HG03196 (cell line): ENCODE results near the gene BMPR1B.
"Not testable (repeated sequence)": the region's sequence is repeated elsewhere in the genome, so short reads cannot be mapped to it uniquely, and the experiment has no call there.

Source experiments
- ATAC-seq: cut with Tn5 transposase; IDR thresholded peaks from one replicate; pipeline ENCODE4 v1.9.1; 2021; ENCODE audit not compliant: unreplicated experiment

Gene BMPR1B

GRCh38 chr4:95124906-95125504 is 367.2 kb downstream of the BMPR1B start:
- ATAC-seq: no peak

- ATAC-seq: no peak
Measured at GRCh38 chr4:95129031-95129430, 371.3 kb downstream of the BMPR1B start.

GRCh38 chr4:95129821-95130311 is 372.1 kb downstream of the BMPR1B start:
- ATAC-seq: no peak

- ATAC-seq: not testable (repeated sequence)
Measured at GRCh38 chr4:95134016-95134415, 376.3 kb downstream of the BMPR1B start.

DNA sequence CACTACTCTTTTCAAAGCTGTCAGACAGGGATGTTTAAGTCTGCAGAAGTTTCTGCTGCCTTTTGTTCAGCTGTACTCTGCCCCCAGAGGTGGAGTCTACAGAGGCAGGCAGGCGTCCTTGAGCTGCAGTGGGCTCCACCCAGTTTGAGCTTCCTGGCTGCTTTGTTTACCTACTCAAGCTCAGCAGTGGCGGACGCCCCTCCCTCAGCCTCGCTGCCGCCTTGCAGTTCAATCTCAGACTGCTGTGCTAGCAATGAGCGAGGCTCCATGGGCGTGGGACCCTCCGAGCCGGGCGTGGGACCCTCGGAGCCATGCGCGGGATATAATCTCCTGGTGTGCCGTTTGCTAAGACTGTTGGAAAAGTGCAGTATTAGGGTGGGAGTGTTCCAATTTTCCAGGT is 381.7 kb downstream of the BMPR1B start:
- not testable (repeated sequence) for ATAC-seq

GRCh38 chr4:95141361-95141760 is 383.6 kb downstream of the BMPR1B start:
- no peak for ATAC-seq

- ATAC-seq: no peak
Measured at GRCh38 chr4:95142932-95143331, 385.2 kb downstream of the BMPR1B start.

DNA sequence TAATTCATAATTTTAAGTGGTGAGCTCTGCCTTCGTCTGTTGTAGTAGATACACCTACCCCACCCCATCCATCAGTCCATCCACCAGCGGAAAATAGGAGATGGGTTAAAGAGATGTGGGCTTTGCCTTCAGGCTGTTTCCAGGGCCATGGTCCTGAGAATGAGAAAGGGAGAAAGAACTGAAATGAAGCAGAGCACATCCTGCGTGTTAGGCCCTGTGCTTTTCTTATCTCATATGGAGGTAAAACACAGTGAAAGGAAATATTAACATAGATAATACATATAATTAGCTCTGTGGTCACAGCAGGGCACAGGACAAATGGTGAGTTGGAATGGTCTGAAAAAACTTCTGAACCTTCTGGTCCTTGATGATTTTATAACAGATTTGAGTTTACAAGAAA is 393.5 kb downstream of the BMPR1B start:
- no peak for ATAC-seq

DNA sequence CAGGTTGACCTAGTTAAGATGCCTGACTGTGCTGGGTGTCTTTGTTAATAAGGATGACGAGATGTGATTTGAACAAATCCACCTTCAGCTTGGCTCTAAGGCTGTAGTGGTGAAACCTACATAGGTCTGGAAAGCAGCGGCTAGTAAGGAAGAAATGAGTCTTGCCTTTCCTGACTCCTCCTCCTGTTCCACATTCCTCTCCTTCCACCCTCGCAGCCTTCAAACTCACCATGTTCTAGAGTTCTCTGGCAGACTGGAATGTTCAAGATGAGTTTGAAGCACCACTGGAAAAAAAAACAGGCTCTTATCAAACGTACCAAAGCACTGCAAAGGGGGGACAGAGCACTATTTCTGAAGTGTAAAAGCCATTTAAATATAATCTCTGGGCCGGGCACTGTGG is 395.4 kb downstream of the BMPR1B start:
- ATAC-seq: no peak

DNA sequence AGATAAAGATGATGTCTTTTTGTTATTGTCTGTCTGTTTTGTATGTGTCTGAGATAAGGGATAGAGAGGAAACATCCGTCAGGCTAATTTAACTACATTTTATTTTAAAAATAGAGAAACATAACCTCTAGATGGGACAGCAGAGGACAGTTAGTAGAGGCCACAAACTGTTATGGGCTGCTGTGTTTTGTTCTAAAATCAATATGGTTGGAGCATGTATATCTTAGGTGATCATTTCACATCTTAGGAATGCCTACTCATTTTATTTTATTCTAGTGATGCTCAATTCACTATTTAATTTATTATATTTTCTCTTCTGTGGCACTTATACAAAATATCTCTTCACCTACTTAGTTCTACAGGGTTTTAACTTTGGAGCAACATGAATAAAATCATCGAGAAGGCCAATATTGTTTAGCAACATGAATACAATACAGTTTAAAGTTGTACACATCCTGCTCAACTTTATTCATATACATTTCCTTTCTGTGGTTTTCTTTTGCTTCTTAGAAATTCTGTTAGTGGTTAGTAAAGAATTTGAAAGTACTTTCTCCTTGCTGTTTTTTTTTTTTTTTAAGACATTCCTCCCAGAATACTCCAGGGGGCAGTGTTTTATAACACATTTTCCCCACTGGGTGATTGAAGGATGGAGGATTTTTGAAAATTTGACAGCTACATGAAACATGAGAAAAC is 398.1 kb downstream of the BMPR1B start:
- ATAC-seq: peak; percentile 60

DNA sequence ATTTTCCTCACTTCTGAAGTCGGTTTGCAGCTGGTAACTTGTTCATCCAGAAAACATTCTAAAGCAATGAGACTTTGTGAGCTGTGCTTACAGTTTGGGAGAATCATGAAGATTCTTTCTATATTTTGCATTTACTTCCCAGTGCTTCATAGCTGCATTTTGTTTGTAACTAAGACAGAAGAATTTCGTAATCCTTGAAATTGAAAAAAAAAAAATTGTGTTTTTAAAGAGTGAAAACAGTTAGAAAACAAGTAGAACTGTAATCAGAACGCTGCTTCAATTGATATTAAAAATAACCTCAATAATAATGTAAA is 398.7 kb downstream of the BMPR1B start:
- ATAC-seq: no peak

DNA sequence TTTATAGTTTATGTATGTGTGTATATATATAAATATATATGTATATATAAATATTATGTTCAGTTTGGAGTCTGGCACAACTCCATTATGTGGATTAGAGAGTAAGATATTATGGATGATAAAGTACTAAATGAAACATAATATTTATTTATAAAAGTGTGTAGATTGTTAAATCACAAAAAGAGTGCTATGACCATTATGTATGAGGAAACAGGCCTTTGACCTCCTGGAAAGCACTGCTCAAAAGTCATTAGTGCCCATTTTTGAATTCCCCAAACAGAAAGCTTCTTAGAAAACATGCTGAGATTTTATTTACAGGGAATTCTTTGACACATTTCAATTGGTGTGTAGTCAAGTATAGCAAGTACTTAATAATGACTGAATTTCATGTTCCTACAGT is 399.8 kb downstream of the BMPR1B start:
- no peak for ATAC-seq

DNA sequence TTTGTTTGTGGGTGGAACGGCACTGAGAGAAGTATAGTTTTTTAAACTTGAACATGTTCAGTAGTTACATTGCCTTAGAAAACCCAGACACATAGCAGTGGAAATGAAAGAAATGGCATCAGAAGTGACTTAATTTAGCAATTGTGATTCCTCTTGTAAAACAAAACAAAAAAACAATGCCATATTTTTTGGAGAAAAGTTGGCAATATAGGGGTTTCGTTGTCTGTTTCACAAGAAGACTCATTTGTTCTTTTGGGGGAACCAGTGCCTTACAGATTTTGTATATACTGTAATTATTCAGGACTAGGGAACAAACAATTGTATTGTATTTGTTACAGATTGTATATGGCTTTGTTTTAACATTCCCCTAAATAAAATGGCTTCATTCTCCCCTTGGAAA is 400.3 kb downstream of the BMPR1B start:
- ATAC-seq: no peak

GRCh38 chr4:95158626-95159025 is 400.9 kb downstream of the BMPR1B start:
- ATAC-seq: no peak

GRCh38 chr4:95159384-95159783 is 401.6 kb downstream of the BMPR1B start:
- ATAC-seq: no peak

GRCh38 chr4:95161781-95162469 is 404.2 kb downstream of the BMPR1B start:
- ATAC-seq: no peak

- ATAC-seq: no peak
Measured at GRCh38 chr4:95162867-95163266, 405.1 kb downstream of the BMPR1B start.

- peak; percentile 85 for ATAC-seq
Measured at GRCh38 chr4:95165926-95166524, 408.3 kb downstream of the BMPR1B start.

DNA sequence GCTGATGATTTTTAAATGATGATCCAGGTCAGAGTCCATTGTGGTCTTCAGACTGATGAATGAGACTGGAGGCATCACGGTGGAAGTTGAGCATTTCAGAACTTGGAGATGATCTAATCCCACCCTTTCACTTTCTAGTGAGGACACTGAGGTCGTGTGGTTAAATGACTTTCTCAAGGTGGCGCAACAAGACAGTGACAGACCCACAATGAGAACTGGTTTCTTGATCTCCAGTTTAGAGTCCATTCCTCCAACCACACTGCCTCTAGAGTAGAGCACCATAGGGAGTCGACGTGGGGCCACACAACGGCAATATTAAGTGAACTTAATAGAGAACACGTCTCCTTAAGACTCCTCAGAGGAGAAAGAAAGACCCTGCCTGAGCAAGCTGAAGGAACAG is 410.1 kb downstream of the BMPR1B start:
- no peak for ATAC-seq

- no peak for ATAC-seq
Measured at GRCh38 chr4:95170176-95170575, 412.4 kb downstream of the BMPR1B start.

DNA sequence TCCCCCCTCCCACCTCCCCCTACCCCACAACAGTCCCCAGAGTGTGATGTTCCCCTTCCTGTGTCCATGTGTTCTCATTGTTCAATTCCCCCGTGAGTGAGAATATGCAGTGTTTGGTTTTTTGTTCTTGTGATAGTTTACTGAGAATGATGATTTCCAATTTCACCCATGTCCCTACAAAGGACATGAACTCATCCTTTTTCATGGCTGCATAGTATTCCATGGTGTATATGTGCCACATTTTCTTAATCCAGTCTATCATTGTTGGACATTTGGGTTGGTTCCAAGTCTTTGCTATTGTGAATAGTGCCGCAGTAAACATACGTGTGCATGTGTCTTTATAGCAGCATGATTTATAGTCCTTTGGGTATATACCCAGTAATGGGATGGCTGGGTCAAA is 413.6 kb downstream of the BMPR1B start:
- ATAC-seq: not testable (repeated sequence)

- no peak for ATAC-seq
Measured at GRCh38 chr4:95178938-95179337, 421.2 kb downstream of the BMPR1B start.
